ENCODE data around the gene ART1.
A peak's percentile ranks its signal among the peaks of the same experiment; 100 is the strongest.
"Not testable (repeated sequence)": the region's sequence is repeated elsewhere in the genome, so short reads cannot be mapped to it uniquely, and the experiment has no call there.

ART1 gene

GRCh38 chr11:3644817-3645235 is at the start of gene ART1:
Gene ART1 (plus strand): TSS chr11:3645128. CDS start chr11:3659214, 14,086 bp downstream.
- no peaks in the 10 kb centered on the region for H3K36me3 Mint-ChIP-seq (ENCODE audit: low read depth)
- H3K4me1 Mint-ChIP-seq (ENCODE audit: low read depth): peaks cover 5% of the 10 kb centered on the region
- no peaks in the 10 kb centered on the region for H3K9me3 Mint-ChIP-seq
- no peak within 1 kb of the TSS for H3K4me3 Mint-ChIP-seq
- H3K27ac Mint-ChIP-seq: no peak within 1 kb of the TSS
- peaks cover 32% of the 10 kb centered on the region for H3K27me3 Mint-ChIP-seq

GRCh38 chr11:3597743-3598142 is 47.2 kb upstream of the ART1 start:
- not testable (repeated sequence) for H3K27ac Mint-ChIP-seq; H3K27me3 Mint-ChIP-seq; H3K4me1 Mint-ChIP-seq (ENCODE audit: low read depth); H3K9me3 Mint-ChIP-seq; H3K36me3 Mint-ChIP-seq (ENCODE audit: low read depth); H3K4me3 Mint-ChIP-seq

GRCh38 chr11:3600201-3600600 is 44.7 kb upstream of the ART1 start:
- not testable (repeated sequence) for H3K4me1 Mint-ChIP-seq (ENCODE audit: low read depth); H3K27ac Mint-ChIP-seq; H3K36me3 Mint-ChIP-seq (ENCODE audit: low read depth); H3K9me3 Mint-ChIP-seq; H3K27me3 Mint-ChIP-seq; H3K4me3 Mint-ChIP-seq

GRCh38 chr11:3604167-3604566 is 40.8 kb upstream of the ART1 start:
- H3K27me3 Mint-ChIP-seq: no peaks in the 10 kb centered on the region
- no peaks in the 10 kb centered on the region for H3K9me3 Mint-ChIP-seq
- H3K4me3 Mint-ChIP-seq: no peak overlapping the region
- no peak overlapping the region for H3K27ac Mint-ChIP-seq
- peaks cover 4% of the 10 kb centered on the region for H3K4me1 Mint-ChIP-seq (ENCODE audit: low read depth)
- H3K36me3 Mint-ChIP-seq (ENCODE audit: low read depth): no peaks in the 10 kb centered on the region

GRCh38 chr11:3605283-3605662 is 39.7 kb upstream of the ART1 start:
- no peak overlapping the region for H3K27ac Mint-ChIP-seq
- H3K36me3 Mint-ChIP-seq (ENCODE audit: low read depth): no peaks in the 10 kb centered on the region
- peaks cover 4% of the 10 kb centered on the region for H3K4me1 Mint-ChIP-seq (ENCODE audit: low read depth)
- H3K27me3 Mint-ChIP-seq: no peaks in the 10 kb centered on the region
- no peak overlapping the region for H3K4me3 Mint-ChIP-seq
- H3K9me3 Mint-ChIP-seq: no peaks in the 10 kb centered on the region

GRCh38 chr11:3605771-3606203 is 39.1 kb upstream of the ART1 start:
- Mint-ChIP-seq H3K4me1 (ENCODE audit: low read depth) (peaks cover 4% of the 10 kb centered on the region), H3K27ac (no peak overlapping the region), H3K36me3 (ENCODE audit: low read depth) (no peaks in the 10 kb centered on the region), H3K27me3 (no peaks in the 10 kb centered on the region), H3K9me3 (no peaks in the 10 kb centered on the region), H3K4me3 (no peak overlapping the region)

- no peaks in the 10 kb centered on the region for H3K36me3 Mint-ChIP-seq (ENCODE audit: low read depth)
- no peaks in the 10 kb centered on the region for H3K27me3 Mint-ChIP-seq
- H3K4me1 Mint-ChIP-seq (ENCODE audit: low read depth): peaks cover 13% of the 10 kb centered on the region
- H3K9me3 Mint-ChIP-seq: peaks cover 4% of the 10 kb centered on the region
- no peak overlapping the region for H3K27ac Mint-ChIP-seq
- no peak overlapping the region for H3K4me3 Mint-ChIP-seq
Measured at GRCh38 chr11:3609416-3610265, 35.3 kb upstream of the ART1 start.

- H3K27ac Mint-ChIP-seq: no peak overlapping the region
- H3K4me1 Mint-ChIP-seq (ENCODE audit: low read depth): peaks cover 12% of the 10 kb centered on the region
- H3K9me3 Mint-ChIP-seq: peaks cover 4% of the 10 kb centered on the region
- H3K27me3 Mint-ChIP-seq: peaks cover 2% of the 10 kb centered on the region
- no peaks in the 10 kb centered on the region for H3K36me3 Mint-ChIP-seq (ENCODE audit: low read depth)
- no peak overlapping the region for H3K4me3 Mint-ChIP-seq
Measured at GRCh38 chr11:3610846-3611245, 34.1 kb upstream of the ART1 start.

- Mint-ChIP-seq H3K9me3 (peaks cover 4% of the 10 kb centered on the region), H3K4me1 (ENCODE audit: low read depth) (peaks cover 12% of the 10 kb centered on the region), H3K27ac (no peak overlapping the region), H3K4me3 (no peak overlapping the region), H3K27me3 (peaks cover 3% of the 10 kb centered on the region), H3K36me3 (ENCODE audit: low read depth) (no peaks in the 10 kb centered on the region)
Measured at GRCh38 chr11:3611976-3612678, 32.8 kb upstream of the ART1 start.

- Mint-ChIP-seq H3K9me3 (peaks cover 4% of the 10 kb centered on the region), H3K27ac (peak overlapping the region; percentile 34), H3K36me3 (ENCODE audit: low read depth) (no peaks in the 10 kb centered on the region), H3K27me3 (peaks cover 3% of the 10 kb centered on the region), H3K4me3 (no peak overlapping the region), H3K4me1 (ENCODE audit: low read depth) (peaks cover 12% of the 10 kb centered on the region)
Measured at GRCh38 chr11:3613998-3614741, 30.8 kb upstream of the ART1 start.

- Mint-ChIP-seq H3K4me3 (no peak overlapping the region), H3K36me3 (ENCODE audit: low read depth) (no peaks in the 10 kb centered on the region), H3K27me3 (peaks cover 3% of the 10 kb centered on the region), H3K9me3 (peaks cover 4% of the 10 kb centered on the region), H3K27ac (peak overlapping the region; percentile 34), H3K4me1 (ENCODE audit: low read depth) (peaks cover 12% of the 10 kb centered on the region)
Measured at GRCh38 chr11:3614742-3615171, 30.2 kb upstream of the ART1 start.

- H3K4me1 Mint-ChIP-seq (ENCODE audit: low read depth): peaks cover 12% of the 10 kb centered on the region
- no peak overlapping the region for H3K4me3 Mint-ChIP-seq
- no peaks in the 10 kb centered on the region for H3K36me3 Mint-ChIP-seq (ENCODE audit: low read depth)
- H3K27me3 Mint-ChIP-seq: peaks cover 3% of the 10 kb centered on the region
- peaks cover 4% of the 10 kb centered on the region for H3K9me3 Mint-ChIP-seq
- H3K27ac Mint-ChIP-seq: no peak overlapping the region
Measured at GRCh38 chr11:3615998-3616397, 28.9 kb upstream of the ART1 start.

GRCh38 chr11:3616721-3617460 is 28.0 kb upstream of the ART1 start:
- Mint-ChIP-seq H3K36me3 (ENCODE audit: low read depth) (no peaks in the 10 kb centered on the region), H3K4me1 (ENCODE audit: low read depth) (peaks cover 12% of the 10 kb centered on the region), H3K4me3 (no peak overlapping the region), H3K27ac (no peak overlapping the region), H3K9me3 (peaks cover 3% of the 10 kb centered on the region), H3K27me3 (peaks cover 3% of the 10 kb centered on the region)

- H3K27ac Mint-ChIP-seq: no peak overlapping the region
- no peaks in the 10 kb centered on the region for H3K9me3 Mint-ChIP-seq
- H3K36me3 Mint-ChIP-seq (ENCODE audit: low read depth): no peaks in the 10 kb centered on the region
- peaks cover 12% of the 10 kb centered on the region for H3K4me1 Mint-ChIP-seq (ENCODE audit: low read depth)
- H3K27me3 Mint-ChIP-seq: peaks cover 3% of the 10 kb centered on the region
- no peak overlapping the region for H3K4me3 Mint-ChIP-seq
Measured at GRCh38 chr11:3617990-3618389, 26.9 kb upstream of the ART1 start.
